GM21717 (cell line): ENCODE data around the gene CSPG5.

Experiments
- ATAC-seq: cut with Tn5 transposase; IDR thresholded peaks from one replicate; pipeline ENCODE4 v1.9.1; 2021; ENCODE audit warnings: mild to moderate bottlenecking, moderate library complexity; ENCODE audit not compliant: unreplicated experiment

CSPG5 gene

DNA sequence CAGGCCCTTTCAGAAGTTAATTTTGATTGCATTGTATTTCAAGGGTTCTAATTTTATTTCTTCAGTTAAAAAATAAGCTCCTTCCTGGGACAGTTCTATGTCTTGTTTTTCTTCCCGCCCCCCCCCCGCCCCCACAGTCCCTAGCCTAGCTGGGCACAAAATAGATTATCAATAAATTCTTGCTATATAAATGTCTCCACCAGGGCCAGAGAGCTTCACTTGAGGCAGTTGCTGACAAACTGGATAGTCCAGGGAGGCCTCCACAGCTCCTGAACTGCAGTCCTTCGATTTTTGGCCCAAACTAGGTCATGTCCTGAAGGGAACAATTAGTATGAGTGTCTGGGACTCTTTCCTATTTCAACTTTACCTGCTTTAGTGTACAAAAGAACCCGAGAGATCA, 9.9 kb upstream of the CSPG5 start:
- ATAC-seq = no peak

GRCh38 chr3:47588053-47588452, 9.4 kb upstream of the CSPG5 start:
- no peak for ATAC-seq

DNA sequence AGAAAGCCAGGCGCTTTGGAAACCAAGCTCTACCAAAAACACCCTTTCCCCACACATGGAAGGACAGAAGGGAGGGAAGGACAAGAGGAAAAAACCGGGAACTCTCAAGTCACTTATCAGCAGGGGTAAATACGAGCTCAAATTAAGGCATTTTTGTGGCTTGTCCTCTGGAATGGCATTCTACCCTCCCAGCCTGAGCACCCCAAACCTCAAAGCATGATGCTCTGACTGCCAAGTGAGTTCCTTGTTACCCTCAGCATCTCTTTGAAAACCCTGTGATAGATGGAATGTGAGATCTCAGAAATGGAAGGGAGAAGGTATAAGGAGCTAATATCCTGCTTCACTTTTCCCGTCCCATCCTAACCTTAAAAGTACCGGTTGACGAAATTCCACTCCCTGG, 8.1 kb upstream of the CSPG5 start:
- no peak for ATAC-seq

GRCh38 chr3:47583320-47584075, 4.8 kb upstream of the CSPG5 start:
- ATAC-seq = no peak

DNA sequence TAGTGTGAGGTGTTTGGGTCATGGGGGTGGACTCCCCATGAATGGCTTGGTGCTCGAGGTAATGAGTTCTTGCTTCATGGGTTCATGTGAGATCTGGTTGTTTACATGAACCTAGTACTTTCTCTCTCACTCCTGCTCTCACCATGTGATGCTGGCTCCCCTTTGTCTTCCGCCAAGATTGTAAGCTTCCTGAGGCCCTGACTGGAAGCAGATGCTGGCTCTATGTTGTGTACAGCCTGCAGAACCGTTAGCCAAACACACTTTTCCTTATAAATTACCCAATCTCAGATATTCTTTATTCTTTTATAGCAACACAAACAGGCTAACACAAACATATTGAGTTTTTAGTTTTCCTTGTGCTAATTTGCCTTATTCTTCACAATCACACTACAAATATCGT, 3.2 kb upstream of the CSPG5 start:
- no peak for ATAC-seq

DNA sequence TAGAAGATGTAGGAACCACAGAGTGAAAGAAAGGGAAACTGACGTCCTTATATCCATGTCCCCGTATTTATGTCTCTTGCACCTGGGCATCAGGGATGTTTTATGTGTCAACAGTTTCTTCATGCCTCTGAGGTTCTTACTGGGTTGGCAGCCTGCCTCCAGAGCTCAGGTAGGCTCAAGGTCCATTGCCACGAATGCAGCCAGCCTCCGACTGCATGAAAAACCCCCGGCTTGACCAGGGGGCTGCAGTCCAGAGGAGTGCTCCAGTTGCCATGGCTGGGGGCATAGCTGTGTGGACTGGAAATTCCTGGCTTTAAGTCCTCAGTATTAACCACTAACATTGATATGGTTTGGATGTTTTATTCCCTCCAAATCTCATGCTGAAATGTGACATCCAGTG, 2.8 kb upstream of the CSPG5 start:
- no peak for ATAC-seq

DNA sequence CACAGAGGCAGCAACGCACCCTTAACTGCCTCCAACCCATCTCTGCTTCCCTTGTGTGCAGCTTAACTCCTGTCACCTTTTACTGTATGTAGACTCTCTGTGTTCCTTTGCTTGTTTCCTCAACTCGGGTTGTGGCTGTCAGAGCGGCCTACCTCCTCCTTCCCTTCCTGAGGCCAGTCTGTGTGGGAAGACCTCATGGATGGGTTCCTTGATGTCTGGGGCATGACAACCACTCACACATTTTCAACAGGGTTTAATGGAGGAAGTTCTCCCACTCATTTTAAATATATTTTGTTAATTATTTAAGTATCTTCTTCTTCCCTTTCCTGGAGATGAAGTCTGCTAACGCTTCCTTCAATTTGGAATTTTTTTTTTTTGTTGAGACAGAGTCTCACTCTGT, 1.8 kb upstream of the CSPG5 start:
- ATAC-seq = no peak

DNA sequence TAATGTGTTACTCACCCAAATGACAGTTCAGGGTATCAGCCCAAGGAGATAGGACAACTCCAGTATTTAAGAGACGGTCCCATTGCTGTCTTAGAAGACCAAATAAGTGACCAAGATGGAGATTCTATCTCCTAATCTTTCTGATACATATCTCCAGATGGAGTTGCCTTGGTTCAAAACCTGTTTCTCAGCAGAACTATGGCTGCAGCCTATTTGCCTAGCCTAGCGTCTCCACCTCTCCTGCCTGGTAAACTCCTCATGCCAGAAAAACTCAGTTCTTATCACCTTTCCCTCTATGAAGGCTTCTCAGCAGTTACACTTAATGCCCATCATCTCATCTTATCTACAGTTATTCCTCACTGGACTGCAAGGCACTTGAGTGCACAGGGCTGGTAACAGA, 1.2 kb upstream of the CSPG5 start:
- ATAC-seq = no peak

DNA sequence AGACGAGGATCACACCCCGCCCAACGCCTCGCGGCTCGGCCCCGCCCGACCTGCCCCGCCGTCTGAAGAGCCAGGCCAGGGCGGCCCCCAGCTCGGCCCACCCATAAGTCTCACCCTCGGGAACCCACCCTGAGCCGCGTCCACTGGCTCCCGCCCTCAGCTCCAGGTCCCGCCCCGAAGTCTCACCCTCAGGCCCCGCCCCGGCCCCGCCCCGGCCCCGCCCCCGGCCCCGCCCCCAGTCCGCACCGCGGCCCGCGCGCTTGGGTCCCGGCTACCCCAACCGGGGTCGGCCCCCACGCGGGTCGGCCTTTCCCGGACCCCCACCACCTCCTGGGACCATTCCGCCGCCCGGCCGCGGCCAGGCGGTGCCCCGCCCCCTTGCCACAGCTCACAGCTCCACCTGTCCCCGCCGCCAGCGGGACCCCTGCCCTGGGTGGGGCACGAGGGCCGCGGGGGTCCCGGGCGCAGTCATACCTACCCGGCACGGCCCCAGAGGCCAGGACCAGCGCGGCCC, 489 bp downstream of the CSPG5 start:
- no peak for ATAC-seq

- ATAC-seq = no peak
Observed at GRCh38 chr3:47577583-47578118, 1.0 kb downstream of the CSPG5 start.

DNA sequence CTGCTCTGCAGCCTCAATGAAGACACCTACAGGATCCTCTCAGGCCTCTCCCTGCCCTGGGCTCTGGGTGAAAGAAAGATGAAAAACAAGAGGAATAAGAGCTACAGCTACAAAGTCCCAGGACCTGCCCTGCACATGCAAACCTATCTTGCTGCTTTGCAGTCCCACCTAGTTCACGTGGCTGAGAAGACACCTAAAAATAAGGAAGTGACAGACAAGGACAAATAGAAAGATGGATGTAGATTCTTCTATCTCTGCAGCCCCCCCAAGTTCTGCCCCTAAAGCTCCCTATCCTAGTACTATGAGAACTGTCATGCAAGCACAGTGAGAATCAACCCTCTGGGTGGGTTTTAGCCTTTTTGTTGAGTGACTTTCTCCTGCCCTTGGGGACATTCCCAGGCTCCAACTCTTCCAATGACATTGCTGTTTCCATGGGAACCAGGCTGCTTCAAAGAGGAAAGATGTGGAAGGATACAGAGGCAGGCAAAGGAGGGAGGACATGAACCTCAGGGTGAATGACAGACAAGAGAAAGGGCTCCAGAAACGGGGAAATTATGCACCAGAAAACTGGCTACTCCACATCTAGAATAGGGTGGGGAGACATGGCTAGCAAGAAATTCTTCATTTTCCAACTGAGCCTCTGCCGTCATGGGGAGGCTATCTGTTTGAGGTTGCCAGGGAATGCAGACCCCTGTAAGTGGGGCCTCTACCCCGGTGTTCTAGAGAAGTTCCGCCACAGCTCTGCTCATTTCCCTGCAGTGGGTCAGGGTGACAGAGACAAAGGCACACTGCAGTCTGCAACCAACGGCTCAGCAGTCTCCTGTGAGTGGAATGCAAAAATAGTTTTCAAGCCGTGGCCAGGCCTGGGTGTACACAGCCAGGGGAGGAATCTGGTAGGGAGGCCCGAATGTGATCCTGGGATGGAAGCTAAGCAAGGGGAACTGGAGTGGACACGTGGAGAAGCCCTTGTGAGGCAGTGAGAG, 5.2 kb downstream of the CSPG5 start:
- no peak for ATAC-seq

DNA sequence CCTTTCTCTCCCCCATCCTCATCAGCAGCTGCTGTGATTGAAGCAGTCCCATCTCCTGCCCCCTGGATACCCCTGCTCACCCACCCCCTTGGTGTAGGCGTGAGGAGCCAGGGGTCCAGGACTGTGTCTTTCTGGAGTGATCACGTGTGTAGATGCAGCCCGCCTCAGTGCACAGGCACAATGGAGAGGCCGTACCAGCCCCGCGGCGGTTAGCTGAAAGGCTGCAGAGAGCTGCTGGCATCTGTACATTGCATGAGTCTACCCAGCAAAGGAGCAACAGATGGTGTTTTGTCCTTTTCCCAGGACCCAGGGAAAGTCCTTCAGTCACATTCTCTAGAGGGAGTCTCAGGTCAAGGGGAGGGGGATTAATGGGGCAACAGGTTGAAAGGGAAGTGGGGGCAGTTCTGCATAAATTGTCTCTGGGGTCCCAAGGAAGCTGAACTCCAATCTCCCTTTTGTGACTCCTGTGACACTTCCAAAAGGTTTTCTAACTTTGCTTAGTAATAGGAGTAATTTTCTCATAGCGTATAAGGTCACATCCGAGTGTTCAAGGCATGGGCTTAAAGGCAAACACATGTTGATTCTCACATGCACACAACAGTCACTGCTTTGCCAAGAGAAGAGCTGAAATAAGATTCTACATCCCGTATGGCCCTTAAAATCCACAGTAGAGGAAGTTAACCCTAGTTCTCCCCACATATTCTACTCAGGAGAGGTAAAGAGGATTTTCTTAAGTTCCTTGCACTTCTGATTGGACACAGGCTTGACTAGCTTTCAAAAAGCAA, 7.1 kb downstream of the CSPG5 start:
- ATAC-seq = no peak

GRCh38 chr3:47568901-47569300, 9.8 kb downstream of the CSPG5 start:
- ATAC-seq = no peak

- ATAC-seq = no peak
Observed at GRCh38 chr3:47567149-47567548, 11.5 kb downstream of the CSPG5 start.

- ATAC-seq = no peak
Observed at GRCh38 chr3:47566667-47567066, 12.0 kb downstream of the CSPG5 start.

DNA sequence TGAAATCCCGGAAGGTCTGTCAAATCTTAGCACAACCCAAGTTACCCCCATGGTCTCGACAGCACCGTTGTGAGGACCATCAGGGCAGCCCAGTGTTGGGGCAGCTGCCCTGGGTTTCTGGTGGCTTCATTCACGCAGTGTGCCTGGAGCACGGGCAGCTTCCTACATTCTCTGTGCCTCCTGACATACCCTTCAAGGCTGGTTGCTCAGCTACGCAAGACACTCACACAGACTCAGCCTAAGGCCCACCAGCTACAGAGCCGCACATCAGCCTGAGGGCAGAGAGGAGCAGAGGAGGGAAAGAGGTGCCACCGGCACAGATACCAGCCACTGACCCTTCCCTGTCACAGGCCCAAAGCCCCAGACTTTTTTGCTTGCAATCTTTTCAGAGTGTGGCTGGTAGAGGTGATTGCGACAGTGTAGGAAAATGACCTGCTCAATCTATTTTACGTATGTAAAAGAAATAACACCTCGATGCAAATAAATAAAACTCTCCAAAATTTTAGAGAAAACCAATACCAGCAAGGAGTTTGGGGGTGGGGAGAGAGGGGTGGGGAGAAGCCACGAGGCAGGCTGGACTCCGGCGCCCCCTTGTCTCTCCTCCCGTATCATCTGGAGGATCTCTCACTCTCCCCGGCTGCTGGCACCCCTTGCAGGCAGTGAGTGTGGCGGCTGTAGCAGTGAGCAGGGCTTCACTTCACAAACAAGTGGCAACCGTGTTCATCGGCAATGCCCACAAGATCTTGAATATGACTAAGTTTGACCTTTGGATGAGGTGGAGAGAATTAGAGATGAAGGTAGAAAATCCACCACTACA, 12.7 kb downstream of the CSPG5 start:
- ATAC-seq = no peak

GRCh38 chr3:47556351-47556750, 22.3 kb downstream of the CSPG5 start:
- ATAC-seq = no peak

DNA sequence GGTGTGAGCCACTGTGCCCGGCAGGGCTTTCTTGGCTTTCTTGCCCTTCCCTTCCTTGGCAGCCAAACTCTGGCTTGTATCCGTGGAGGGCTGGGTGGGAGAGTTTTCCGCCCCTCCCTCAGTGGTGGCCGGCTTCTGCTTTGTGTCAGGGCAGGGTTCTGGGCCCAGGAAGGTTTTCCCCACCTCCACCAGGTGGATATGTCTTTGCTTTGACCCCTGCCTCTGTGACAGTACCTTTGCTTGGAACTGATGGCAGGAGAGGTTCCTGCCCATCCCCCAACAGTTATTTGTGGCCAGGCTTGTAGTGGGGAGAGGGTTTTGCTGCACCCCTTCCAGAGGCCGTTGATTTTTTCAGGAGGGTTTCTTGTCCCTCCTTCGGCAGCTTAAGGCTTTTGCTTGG, 24.3 kb downstream of the CSPG5 start:
- ATAC-seq = no peak

DNA sequence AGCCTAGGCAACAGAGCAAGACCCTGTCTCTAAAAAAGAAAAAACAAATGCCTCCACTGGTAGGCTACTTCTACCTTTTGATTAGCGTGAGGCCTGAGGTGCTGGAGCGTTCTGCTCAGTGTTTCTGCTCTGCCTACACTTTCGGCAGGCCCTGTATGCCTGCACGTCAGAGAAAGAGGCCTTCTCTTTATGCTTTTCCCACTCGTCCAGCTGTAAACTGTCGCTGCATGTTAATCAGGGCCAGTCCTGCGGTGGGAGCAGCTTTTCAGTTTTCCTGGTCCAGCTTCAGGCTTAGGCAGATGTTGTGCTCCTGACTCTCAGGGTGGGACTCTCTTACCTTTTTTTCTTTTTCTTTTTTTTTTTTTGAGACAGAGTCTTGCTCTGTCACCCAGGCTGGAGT, 25.3 kb downstream of the CSPG5 start:
- ATAC-seq = no peak
